ENCODE data around the gene DPP3. TPM values are rescaled to one million over a fixed set of nuclear protein-coding genes. Genes with fewer than 3 reads are reported as not detected.

DPP3 gene
- total and polyA plus RNA-seq, 12 donors: 23.6 to 70.9 (median 33.5) TPM

DNA sequence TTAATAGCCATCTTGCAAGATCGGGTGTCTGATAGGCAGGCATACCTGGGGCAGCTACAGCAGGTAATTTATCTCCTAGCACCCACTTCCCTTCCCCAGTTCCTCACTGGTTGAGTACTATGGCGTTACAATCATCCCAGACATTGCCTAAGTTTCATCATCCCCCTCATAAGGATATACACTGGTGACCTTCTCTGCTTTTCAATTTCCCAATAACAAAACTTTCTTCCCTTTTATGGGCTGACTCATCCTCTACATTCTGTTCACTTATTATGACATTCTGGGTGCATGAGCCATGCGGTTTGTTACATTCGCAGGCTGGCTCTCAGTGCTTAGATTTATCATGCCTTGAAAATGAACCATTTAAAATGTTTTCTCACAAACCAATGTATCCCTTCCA is 36.6 kb upstream of the DPP3 start:
- no peak overlapping the region for H3K4me3 ChIP-seq
- 62 to 70% (median 67%) methylated on average over 4 of the region's 4 CpGs for WGBS, 4 donors
- intact Hi-C loops (cut with DNase I): no loop called here
- no peaks in the 10 kb centered on the region for H3K27me3 ChIP-seq
- no peaks in the 10 kb centered on the region for H3K4me1 ChIP-seq (replicated peaks in 1 of 2)
- H3K36me3 ChIP-seq (replicated peaks in 1 of 2): no peaks in the 10 kb centered on the region
- DNase-seq: peak in 2 of 7 donors; percentile 22 to 39
- no peaks in the 10 kb centered on the region for H3K9me3 ChIP-seq (replicated peaks in 1 of 3)
- TF ChIP-seq CTCF (IDR thresholded peaks at IDR 0.05): no peak
- TF ChIP-seq POLR2A (IDR thresholded peaks at IDR 0.05): no peak
- no peak overlapping the region for H3K27ac ChIP-seq

GRCh38 chr11:66447012-66447411 is 33.2 kb upstream of the DPP3 start:
- H3K27me3 ChIP-seq: no peaks in the 10 kb centered on the region
- no peaks in the 10 kb centered on the region for H3K4me1 ChIP-seq (replicated peaks in 1 of 2)
- TF ChIP-seq CTCF (IDR thresholded peaks at IDR 0.05) (no peak), POLR2A (IDR thresholded peaks at IDR 0.05) (no peak)
- no peak overlapping the region for H3K4me3 ChIP-seq
- no peak for DNase-seq
- H3K27ac ChIP-seq: no peak overlapping the region
- intact Hi-C loops (cut with DNase I): no loop called here
- no peaks in the 10 kb centered on the region for H3K36me3 ChIP-seq (replicated peaks in 1 of 2)
- no peaks in the 10 kb centered on the region for H3K9me3 ChIP-seq (replicated peaks in 1 of 3)

DNA sequence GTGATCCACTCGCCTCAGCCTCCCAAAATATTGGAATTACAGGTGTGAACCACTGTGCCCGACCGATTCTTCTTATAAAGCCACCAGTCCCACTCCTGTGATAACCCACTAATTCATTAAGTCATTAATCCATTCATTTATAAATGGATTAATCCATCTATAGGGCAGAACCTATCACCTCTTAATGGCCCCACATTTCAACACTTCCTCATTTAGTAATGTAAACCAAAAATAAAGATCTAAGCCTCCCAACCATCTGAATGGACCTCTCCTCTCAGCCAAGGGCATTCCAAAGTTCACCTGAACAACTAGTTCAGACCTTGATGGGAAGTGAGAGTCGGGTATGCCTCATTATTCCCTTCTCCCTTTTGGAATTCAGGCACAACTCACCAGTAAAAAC is 31.7 kb upstream of the DPP3 start:
- WGBS, 4 donors: 69 to 72% (median 69%) methylated on average over 4 of the region's 4 CpGs
- no peaks in the 10 kb centered on the region for H3K36me3 ChIP-seq (replicated peaks in 1 of 2)
- no peak overlapping the region for H3K27ac ChIP-seq
- TF ChIP-seq CTCF (IDR thresholded peaks at IDR 0.05): no peak
- no peak for TF ChIP-seq POLR2A (IDR thresholded peaks at IDR 0.05)
- H3K4me3 ChIP-seq: no peak overlapping the region
- H3K27me3 ChIP-seq: no peaks in the 10 kb centered on the region
- H3K4me1 ChIP-seq (replicated peaks in 1 of 2): no peaks in the 10 kb centered on the region
- no peak for DNase-seq
- no peaks in the 10 kb centered on the region for H3K9me3 ChIP-seq (replicated peaks in 1 of 3)
- intact Hi-C loops (cut with DNase I): no loop called here

DNA sequence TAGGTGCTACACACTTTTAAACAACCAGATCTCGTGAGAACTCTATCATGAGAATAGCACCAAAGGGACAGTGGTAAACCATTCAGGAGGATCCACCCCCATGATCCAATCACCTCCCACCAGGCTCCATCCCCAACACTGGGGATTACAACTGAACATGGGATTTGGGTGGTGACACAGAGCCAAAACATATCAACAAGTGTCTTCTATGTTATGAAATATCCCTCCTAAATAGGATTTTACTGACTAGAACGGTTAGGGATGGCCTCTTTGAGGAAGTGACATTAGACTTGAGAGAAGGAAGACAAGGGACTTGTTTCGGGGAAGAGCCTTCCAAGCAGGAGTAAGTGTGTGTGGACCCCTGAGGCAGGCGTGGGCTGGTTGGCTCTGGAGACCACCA is 29.7 kb upstream of the DPP3 start:
- Histone ChIP-seq H3K9me3 (replicated peaks in 1 of 3) (no peaks in the 10 kb centered on the region), H3K4me1 (replicated peaks in 1 of 2) (no peaks in the 10 kb centered on the region), H3K36me3 (replicated peaks in 1 of 2) (no peaks in the 10 kb centered on the region), H3K4me3 (no peak overlapping the region), H3K27ac (no peak overlapping the region), H3K27me3 (no peaks in the 10 kb centered on the region)
- DNase-seq: no peak
- TF ChIP-seq POLR2A (IDR thresholded peaks at IDR 0.05) (no peak), CTCF (IDR thresholded peaks at IDR 0.05) (no peak)
- 57 to 68% (median 60%) methylated on average over 4 of the region's 4 CpGs for WGBS, 4 donors
- intact Hi-C loops (cut with DNase I): no loop called here

Measured in adrenal gland (tissue), 12 donors.